Liver (tissue), 9 donors: ENCODE results near the gene RTL10. TPM values are rescaled to one million over a fixed set of nuclear protein-coding genes. Genes with fewer than 3 reads are reported as not detected.

Source experiments
- DNase-seq: peaks from one replicate; pipeline ENCODE4 v3.0.0-alpha.2; 2017; ENCODE audit warnings: low spot score
- H3K27ac ChIP-seq, 2 donors: one replicate each; pipeline ENCODE4 v1.7.0; 2013; ENCODE audit warnings: inconsistent platforms in 2 of 2, low read length in 2 of 2, control low read depth in 1 of 2, low read depth in 1 of 2, mild to moderate bottlenecking in 1 of 2
- H3K27me3 ChIP-seq, 4 donors: one replicate each; pipeline versions ENCODE4 v1.6.1 to v1.7.0; 2013; ENCODE audit warnings: low read length in 3 of 4, inconsistent platforms in 1 of 4, mild to moderate bottlenecking in 1 of 4, moderate library complexity in 1 of 4; ENCODE audit not compliant: control insufficient read depth in 4 of 4, insufficient read depth in 4 of 4
- H3K36me3 ChIP-seq, 4 donors: one replicate each; pipeline versions ENCODE4 v1.6.1 to v1.7.0; 2013; ENCODE audit warnings: low read length in 3 of 4, mild to moderate bottlenecking in 3 of 4, low read depth in 1 of 4, moderate library complexity in 1 of 4; ENCODE audit not compliant: control insufficient read depth in 4 of 4, insufficient read depth in 3 of 4
- H3K4me1 ChIP-seq, 4 donors: one replicate each; pipeline versions ENCODE4 v1.6.1 to v1.7.0; 2013; ENCODE audit warnings: low read length in 3 of 4, mild to moderate bottlenecking in 3 of 4, moderate library complexity in 1 of 4; ENCODE audit not compliant: control insufficient read depth in 4 of 4, insufficient read depth in 4 of 4
- H3K4me3 ChIP-seq, 3 donors: one replicate each; pipeline versions ENCODE4 v1.6.1 to v1.7.0; 2013; ENCODE audit warnings: low read length in 3 of 3, control low read depth in 1 of 3, low read depth in 1 of 3, mild to moderate bottlenecking in 1 of 3
- H3K9ac ChIP-seq, 2 donors: one replicate each; pipeline ENCODE4 v1.7.0; 2013; ENCODE audit warnings: low read length in 2 of 2, mild to moderate bottlenecking in 2 of 2, moderate library complexity in 2 of 2, control low read depth in 1 of 2, low read depth in 1 of 2
- H3K9me3 ChIP-seq, 4 donors: one replicate each; pipeline versions ENCODE4 v1.6.1 to v1.7.0; 2013; ENCODE audit warnings: low read length in 3 of 4; ENCODE audit not compliant: control insufficient read depth in 4 of 4
- EGR1 ChIP-seq, 2 donors: IDR thresholded peaks; 2 replicates each; pipeline ENCODE4 v1.6.1; 2016 to 2018; ENCODE audit warnings: antibody characterized with exemption in 2 of 2, low read depth in 2 of 2
- FOXA1 ChIP-seq: IDR thresholded peaks from 2 replicates; pipeline ENCODE4 v1.6.1; 2016; ENCODE audit warnings: antibody characterized with exemption
- FOXA2 ChIP-seq: IDR thresholded peaks from 2 replicates; pipeline ENCODE4 v1.6.1; 2016; ENCODE audit warnings: antibody characterized with exemption
- GABPA ChIP-seq, 2 donors: IDR thresholded peaks in 1 of 2; conservative IDR thresholded peaks in 1 of 2; 2 replicates each; pipeline ENCODE4 v1.6.1; 2016; ENCODE audit warnings: antibody characterized with exemption in 2 of 2, mild to moderate bottlenecking in 1 of 2, moderate library complexity in 1 of 2
- HNF4A ChIP-seq, 2 donors: conservative IDR thresholded peaks; 2 replicates each; pipeline ENCODE4 v1.6.1; 2016; ENCODE audit warnings: antibody characterized with exemption in 2 of 2, mild to moderate bottlenecking in 2 of 2
- HNF4G ChIP-seq: IDR thresholded peaks from 2 replicates; pipeline ENCODE4 v1.6.1; 2016; ENCODE audit warnings: antibody characterized with exemption
- JUND ChIP-seq, 2 donors: IDR thresholded peaks; 2 replicates each; pipeline ENCODE4 v1.6.1; 2016; ENCODE audit warnings: antibody characterized with exemption in 2 of 2
- NR2F2 ChIP-seq: IDR thresholded peaks from 2 replicates; pipeline ENCODE4 v1.6.1; 2016; ENCODE audit warnings: antibody characterized with exemption
- RAD21 ChIP-seq, 2 donors: IDR thresholded peaks; 2 replicates each; pipeline ENCODE4 v1.6.1; 2016; ENCODE audit warnings: antibody characterized with exemption in 2 of 2, mild to moderate bottlenecking in 2 of 2
- RXRA ChIP-seq, 2 donors: IDR thresholded peaks; 2 replicates each; pipeline ENCODE4 v1.6.1; 2017 to 2018; ENCODE audit warnings: antibody characterized with exemption in 2 of 2, mild to moderate bottlenecking in 1 of 2
- SP1 ChIP-seq: IDR thresholded peaks from 2 replicates; pipeline ENCODE4 v1.6.1; 2018; ENCODE audit warnings: antibody characterized with exemption, mild to moderate bottlenecking
- TAF1 ChIP-seq: conservative IDR thresholded peaks from 2 replicates; pipeline ENCODE4 v1.6.1; 2016; ENCODE audit warnings: antibody characterized with exemption, mild to moderate bottlenecking
- YY1 ChIP-seq: IDR thresholded peaks from 2 replicates; pipeline ENCODE4 v1.6.1; 2016; ENCODE audit warnings: antibody characterized with exemption, mild to moderate bottlenecking
- WGBS: extraction: QIAGEN DNeasy Blood & Tissue Kit; methylation state at CpG from one replicate; pipeline ENCODE4 v1.1.7; 2013; 5-methylcytosine and 5-hydroxymethylcytosine counted together
- polyA plus RNA-seq, 2 donors: library from polyadenylated mRNA; stranded (reverse) in 1 of 2; unstranded in 1 of 2; fragments of 200-250 nt in 1 of 2; fragments of >200 nt in 1 of 2; fragmentation: Nextera tagmentation in 1 of 2; extraction: Ambion mirVana in 1 of 2; gene quantifications; one replicate each; pipeline versions ENCODE4 v1.2.1 to v1.2.3, GENCODE V29; 2013 to 2015
- total RNA-seq, 2 donors: library from RNA; depleted of rRNA; stranded (reverse); fragments of >200 nt; gene quantifications; one replicate each; pipeline ENCODE4 v1.2.3, GENCODE V29; 2014
- TF ChIP-seq, protein P1 (sequence below): fragments of 150-350 bp; IDR thresholded peaks from 2 replicates; pipeline ENCODE4 v1.5.1; 2017; ENCODE audit warnings: improper control_type of control experiment, low read depth, low read length; ENCODE audit not compliant: missing input control
- TF ChIP-seq, protein P2 (sequence below): IDR thresholded peaks from 2 replicates; pipeline ENCODE4 v1.6.1; 2016; ENCODE audit warnings: antibody characterized with exemption, mild to moderate bottlenecking
- TF ChIP-seq, protein P3 (sequence below): IDR thresholded peaks from 2 replicates; pipeline ENCODE4 v1.6.1; 2016; ENCODE audit warnings: antibody characterized with exemption
- TF ChIP-seq, protein P4 (sequence below): IDR thresholded peaks from 2 replicates; pipeline ENCODE4 v1.6.1; 2016; ENCODE audit warnings: antibody characterized with exemption
- TF ChIP-seq, protein P5 (sequence below): IDR thresholded peaks from 2 replicates; pipeline ENCODE4 v1.6.1; 2016; ENCODE audit warnings: antibody characterized with exemption
- donor health status: healthy.
- donor health status: healthy.
- donor health status: healthy.
- donor health status: healthy.
- donor health status: healthy.

RTL10 gene
- total and polyA plus RNA-seq, 4 donors = 4.2 to 8.3 (median 7.4) TPM

DNA sequence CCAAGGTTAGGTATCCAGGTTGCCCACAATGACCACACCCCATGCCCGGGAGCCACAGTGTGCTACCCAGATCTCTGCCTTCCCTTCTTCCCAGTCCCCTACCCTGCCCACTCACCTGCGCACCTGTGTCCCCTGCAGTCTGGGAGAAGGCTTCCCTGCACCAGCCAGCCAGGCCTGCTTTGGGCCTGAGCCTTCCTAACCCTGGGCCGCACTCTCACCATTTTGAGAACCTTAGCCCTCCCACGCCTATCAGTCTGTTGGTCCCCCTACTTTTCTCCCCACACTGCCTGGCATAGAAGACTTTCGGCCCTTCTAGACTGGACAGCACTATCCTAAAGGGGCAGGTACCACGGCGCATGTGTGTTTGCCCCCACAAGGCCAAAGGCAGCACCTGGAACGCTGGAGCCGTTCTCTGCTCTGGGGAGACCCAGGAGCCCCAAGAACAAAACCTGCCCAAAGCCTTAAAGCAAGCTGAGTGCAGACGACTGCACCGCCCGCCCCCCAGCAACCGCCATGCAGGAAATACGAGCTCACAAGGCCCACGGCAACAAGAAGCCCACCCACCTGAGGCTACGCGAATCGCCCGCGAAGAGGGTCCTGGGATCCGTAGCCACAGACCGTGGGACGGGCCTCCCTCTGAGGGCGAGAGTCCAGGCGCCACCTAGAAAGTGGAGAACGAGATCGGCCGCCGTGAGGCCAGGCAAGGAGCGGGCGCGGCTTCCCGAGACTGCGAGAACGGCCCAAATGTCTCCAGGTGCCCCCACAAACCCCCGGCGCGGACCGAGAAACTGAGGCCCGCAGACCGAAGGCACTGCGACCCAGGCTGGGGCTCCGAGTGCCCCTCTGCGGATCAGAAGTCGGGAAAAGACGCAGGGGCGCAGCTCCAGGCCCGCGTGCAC, 546 bp downstream of the RTL10 start:
- Histone ChIP-seq H3K36me3 (peaks cover 0 to 13% (median 9%) of the 10 kb centered on the region in 4 donors), H3K27me3 (no peaks in the 10 kb centered on the region), H3K27ac (peak overlapping the region; percentile 47 to 95), H3K9me3 (no peaks in the 10 kb centered on the region), H3K4me3 (peak overlapping the region; percentile 68 to 91 (median 78)), H3K9ac (peak overlapping the region; percentile 14 to 73), H3K4me1 (peaks cover 10 to 27% (median 24%) of the 10 kb centered on the region in 4 donors)
- no peak for TF ChIP-seq RAD21 (IDR thresholded peaks at IDR 0.05)
- no peak for TF ChIP-seq FOXA1
- no peak for TF ChIP-seq JUND (IDR thresholded peaks at IDR 0.05)
- TF ChIP-seq, protein P1, sequence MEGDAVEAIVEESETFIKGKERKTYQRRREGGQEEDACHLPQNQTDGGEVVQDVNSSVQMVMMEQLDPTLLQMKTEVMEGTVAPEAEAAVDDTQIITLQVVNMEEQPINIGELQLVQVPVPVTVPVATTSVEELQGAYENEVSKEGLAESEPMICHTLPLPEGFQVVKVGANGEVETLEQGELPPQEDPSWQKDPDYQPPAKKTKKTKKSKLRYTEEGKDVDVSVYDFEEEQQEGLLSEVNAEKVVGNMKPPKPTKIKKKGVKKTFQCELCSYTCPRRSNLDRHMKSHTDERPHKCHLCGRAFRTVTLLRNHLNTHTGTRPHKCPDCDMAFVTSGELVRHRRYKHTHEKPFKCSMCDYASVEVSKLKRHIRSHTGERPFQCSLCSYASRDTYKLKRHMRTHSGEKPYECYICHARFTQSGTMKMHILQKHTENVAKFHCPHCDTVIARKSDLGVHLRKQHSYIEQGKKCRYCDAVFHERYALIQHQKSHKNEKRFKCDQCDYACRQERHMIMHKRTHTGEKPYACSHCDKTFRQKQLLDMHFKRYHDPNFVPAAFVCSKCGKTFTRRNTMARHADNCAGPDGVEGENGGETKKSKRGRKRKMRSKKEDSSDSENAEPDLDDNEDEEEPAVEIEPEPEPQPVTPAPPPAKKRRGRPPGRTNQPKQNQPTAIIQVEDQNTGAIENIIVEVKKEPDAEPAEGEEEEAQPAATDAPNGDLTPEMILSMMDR = no peak
- TF ChIP-seq, protein P2, sequence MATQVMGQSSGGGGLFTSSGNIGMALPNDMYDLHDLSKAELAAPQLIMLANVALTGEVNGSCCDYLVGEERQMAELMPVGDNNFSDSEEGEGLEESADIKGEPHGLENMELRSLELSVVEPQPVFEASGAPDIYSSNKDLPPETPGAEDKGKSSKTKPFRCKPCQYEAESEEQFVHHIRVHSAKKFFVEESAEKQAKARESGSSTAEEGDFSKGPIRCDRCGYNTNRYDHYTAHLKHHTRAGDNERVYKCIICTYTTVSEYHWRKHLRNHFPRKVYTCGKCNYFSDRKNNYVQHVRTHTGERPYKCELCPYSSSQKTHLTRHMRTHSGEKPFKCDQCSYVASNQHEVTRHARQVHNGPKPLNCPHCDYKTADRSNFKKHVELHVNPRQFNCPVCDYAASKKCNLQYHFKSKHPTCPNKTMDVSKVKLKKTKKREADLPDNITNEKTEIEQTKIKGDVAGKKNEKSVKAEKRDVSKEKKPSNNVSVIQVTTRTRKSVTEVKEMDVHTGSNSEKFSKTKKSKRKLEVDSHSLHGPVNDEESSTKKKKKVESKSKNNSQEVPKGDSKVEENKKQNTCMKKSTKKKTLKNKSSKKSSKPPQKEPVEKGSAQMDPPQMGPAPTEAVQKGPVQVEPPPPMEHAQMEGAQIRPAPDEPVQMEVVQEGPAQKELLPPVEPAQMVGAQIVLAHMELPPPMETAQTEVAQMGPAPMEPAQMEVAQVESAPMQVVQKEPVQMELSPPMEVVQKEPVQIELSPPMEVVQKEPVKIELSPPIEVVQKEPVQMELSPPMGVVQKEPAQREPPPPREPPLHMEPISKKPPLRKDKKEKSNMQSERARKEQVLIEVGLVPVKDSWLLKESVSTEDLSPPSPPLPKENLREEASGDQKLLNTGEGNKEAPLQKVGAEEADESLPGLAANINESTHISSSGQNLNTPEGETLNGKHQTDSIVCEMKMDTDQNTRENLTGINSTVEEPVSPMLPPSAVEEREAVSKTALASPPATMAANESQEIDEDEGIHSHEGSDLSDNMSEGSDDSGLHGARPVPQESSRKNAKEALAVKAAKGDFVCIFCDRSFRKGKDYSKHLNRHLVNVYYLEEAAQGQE = no peak
- TF ChIP-seq HNF4A (conservative IDR thresholded peaks at IDR 0.05) = no peak
- TF ChIP-seq, protein P3, sequence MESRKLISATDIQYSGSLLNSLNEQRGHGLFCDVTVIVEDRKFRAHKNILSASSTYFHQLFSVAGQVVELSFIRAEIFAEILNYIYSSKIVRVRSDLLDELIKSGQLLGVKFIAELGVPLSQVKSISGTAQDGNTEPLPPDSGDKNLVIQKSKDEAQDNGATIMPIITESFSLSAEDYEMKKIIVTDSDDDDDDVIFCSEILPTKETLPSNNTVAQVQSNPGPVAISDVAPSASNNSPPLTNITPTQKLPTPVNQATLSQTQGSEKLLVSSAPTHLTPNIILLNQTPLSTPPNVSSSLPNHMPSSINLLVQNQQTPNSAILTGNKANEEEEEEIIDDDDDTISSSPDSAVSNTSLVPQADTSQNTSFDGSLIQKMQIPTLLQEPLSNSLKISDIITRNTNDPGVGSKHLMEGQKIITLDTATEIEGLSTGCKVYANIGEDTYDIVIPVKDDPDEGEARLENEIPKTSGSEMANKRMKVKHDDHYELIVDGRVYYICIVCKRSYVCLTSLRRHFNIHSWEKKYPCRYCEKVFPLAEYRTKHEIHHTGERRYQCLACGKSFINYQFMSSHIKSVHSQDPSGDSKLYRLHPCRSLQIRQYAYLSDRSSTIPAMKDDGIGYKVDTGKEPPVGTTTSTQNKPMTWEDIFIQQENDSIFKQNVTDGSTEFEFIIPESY = no peak
- no peak for TF ChIP-seq GABPA (IDR thresholded peaks at IDR 0.05 in 1 of 2, conservative IDR thresholded peaks at IDR 0.05 in 1 of 2)
- TF ChIP-seq EGR1 (IDR thresholded peaks at IDR 0.05; ENCODE audit: low read depth in 2 of 2) = no peak
- TF ChIP-seq, protein P4, sequence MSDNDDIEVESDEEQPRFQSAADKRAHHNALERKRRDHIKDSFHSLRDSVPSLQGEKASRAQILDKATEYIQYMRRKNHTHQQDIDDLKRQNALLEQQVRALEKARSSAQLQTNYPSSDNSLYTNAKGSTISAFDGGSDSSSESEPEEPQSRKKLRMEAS = no peak
- TF ChIP-seq, protein P5, sequence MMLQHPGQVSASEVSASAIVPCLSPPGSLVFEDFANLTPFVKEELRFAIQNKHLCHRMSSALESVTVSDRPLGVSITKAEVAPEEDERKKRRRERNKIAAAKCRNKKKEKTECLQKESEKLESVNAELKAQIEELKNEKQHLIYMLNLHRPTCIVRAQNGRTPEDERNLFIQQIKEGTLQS = no peak
- no peak for TF ChIP-seq FOXA2
- TF ChIP-seq SP1 = no peak
- TF ChIP-seq YY1 = no peak
- TF ChIP-seq RXRA (IDR thresholded peaks at IDR 0.05) = no peak
- TF ChIP-seq NR2F2 = no peak
- TF ChIP-seq HNF4G = no peak
- TF ChIP-seq TAF1 = no peak
- WGBS = under 1% methylated on average over 49 of the region's 49 CpGs
- peak; percentile 36 for DNase-seq
